GM19468 (cell line): ENCODE results near the gene ADPRS.

Experiments used
- ATAC-seq: cut with Tn5 transposase; IDR thresholded peaks from one replicate; pipeline ENCODE4 v1.9.1; 2021; ENCODE audit warnings: mild to moderate bottlenecking, moderate library complexity, moderate number of reproducible peaks; ENCODE audit not compliant: unreplicated experiment; ENCODE audit errors: extremely low read depth

The ADPRS gene

GRCh38 chr1:36087233-36088123, 1.2 kb upstream of the ADPRS start:
- ATAC-seq, result no peak

GRCh38 chr1:36088265-36088576, 471 bp upstream of the ADPRS start:
- no peak for ATAC-seq

GRCh38 chr1:36089393-36090121, 865 bp downstream of the ADPRS start:
- no peak for ATAC-seq

- no peak for ATAC-seq
Observed at GRCh38 chr1:36091141-36091540, 2.4 kb downstream of the ADPRS start.

GRCh38 chr1:36091698-36092097, 3.0 kb downstream of the ADPRS start:
- no peak for ATAC-seq

GRCh38 chr1:36092166-36092797, 3.6 kb downstream of the ADPRS start:
- ATAC-seq, result no peak

GRCh38 chr1:36092798-36093185, 4.1 kb downstream of the ADPRS start:
- no peak for ATAC-seq

GRCh38 chr1:36093226-36093625, 4.5 kb downstream of the ADPRS start:
- no peak for ATAC-seq

- no peak for ATAC-seq
Observed at GRCh38 chr1:36093929-36094328, 5.2 kb downstream of the ADPRS start.

GRCh38 chr1:36094621-36095061, 5.9 kb downstream of the ADPRS start:
- ATAC-seq, result no peak

GRCh38 chr1:36095760-36096405, 7.2 kb downstream of the ADPRS start:
- ATAC-seq, result no peak

- no peak for ATAC-seq
Observed at GRCh38 chr1:36096500-36097432, 8.1 kb downstream of the ADPRS start.

- no peak for ATAC-seq
Observed at GRCh38 chr1:36097693-36098585, 9.2 kb downstream of the ADPRS start.

- no peak for ATAC-seq
Observed at GRCh38 chr1:36098650-36099365, 10.1 kb downstream of the ADPRS start.

- ATAC-seq, result no peak
Observed at GRCh38 chr1:36099681-36100341, 11.1 kb downstream of the ADPRS start.

- no peak for ATAC-seq
Observed at GRCh38 chr1:36100376-36100775, 11.7 kb downstream of the ADPRS start.

- ATAC-seq, result no peak
Observed at GRCh38 chr1:36101546-36101945, 12.9 kb downstream of the ADPRS start.
